SW 1271 (cell line): Measurements from ENCODE around the gene LRRC17.
"Not testable (repeated sequence)": the region's sequence is repeated elsewhere in the genome, so short reads cannot be mapped to it uniquely, and the experiment has no call there.

Source experiments
- DNase-seq, 2 experiments: peaks; one replicate each; lab custom pipeline; 2025; lab: John Stamatoyannopoulos, UW

LRRC17 gene

GRCh38 chr7:102897856-102898531 lies 14.8 kb upstream of the LRRC17 start:
- DNase-seq, result no peak

DNA sequence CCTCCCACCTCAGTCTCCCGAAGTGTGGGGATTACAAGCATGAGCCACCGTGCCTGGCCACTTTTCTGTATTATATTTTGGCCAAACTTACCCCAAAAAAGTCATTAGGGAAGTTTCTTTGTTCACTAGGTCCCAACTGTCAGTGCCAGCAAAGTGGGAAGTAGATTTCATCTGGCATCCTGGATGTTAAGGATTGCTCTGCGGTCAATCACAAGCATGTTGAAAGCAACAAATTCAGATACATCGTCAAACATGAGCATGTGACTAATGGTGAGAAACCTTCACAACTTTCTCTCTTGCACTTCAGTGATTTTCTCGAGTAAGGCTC lies 14.3 kb upstream of the LRRC17 start:
- DNase-seq, result no peak

GRCh38 chr7:102902052-102902451 lies 10.7 kb upstream of the LRRC17 start:
- DNase-seq, result not testable (repeated sequence)

DNA sequence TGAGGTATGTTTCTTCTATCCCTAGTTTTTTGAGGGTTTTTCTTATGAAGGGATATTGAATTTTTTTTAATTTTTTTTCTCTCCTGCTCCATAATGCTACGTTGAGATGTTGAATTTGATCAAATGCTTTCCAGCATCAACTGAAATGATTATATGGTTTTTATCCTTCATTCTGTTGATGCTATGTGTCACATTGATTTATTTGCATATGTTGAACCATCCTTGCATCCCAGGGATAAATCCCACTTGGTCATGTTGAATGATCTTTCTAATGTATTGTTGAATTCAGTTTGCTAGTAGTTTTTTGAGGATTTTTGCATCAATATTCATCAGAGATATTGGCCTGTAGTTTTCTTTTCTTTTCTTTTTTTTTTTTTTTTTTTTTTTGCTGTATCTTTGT lies 9.2 kb upstream of the LRRC17 start:
- DNase-seq, result not testable (repeated sequence)

DNA sequence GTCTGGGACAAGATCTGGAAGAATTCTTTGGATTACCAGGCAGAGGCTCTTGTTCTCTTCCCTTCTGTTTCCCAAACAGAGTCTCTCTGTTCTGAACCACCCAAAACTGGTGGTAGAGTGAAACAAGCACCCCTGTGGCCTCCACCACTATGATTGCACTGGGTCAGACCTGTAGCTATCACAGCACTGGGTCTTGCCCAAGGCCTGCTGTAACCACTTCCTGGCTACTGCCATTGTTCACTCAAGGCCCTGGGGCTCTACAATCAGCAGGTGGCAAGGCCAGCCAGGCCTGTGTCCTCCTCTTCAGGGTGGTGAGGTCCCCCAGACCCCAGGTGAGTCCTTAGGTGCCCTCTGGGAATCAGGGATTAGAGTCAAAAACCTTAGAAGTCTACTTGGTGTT lies 4.1 kb upstream of the LRRC17 start:
- DNase-seq, result no peak

DNA sequence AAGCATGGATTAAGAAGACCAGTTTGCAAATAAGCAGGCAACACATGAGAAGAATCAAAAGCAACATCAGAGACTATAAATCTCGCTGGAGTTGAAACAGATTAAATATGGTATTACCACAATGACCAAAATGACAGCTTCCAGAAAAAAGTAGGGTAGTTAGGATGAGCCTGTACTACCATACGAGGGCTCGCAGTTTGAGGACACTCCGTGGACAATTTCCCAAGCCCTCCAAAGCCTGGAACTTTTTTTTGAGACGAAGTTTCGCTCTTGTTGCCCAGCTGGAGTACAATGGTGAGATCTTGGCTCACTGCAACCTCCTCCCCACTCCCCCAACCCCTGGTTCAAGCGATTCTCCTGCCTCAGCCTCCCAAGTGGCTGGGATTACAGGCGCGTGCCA lies 1.0 kb downstream of the LRRC17 start:
- DNase-seq, result no peak

DNA sequence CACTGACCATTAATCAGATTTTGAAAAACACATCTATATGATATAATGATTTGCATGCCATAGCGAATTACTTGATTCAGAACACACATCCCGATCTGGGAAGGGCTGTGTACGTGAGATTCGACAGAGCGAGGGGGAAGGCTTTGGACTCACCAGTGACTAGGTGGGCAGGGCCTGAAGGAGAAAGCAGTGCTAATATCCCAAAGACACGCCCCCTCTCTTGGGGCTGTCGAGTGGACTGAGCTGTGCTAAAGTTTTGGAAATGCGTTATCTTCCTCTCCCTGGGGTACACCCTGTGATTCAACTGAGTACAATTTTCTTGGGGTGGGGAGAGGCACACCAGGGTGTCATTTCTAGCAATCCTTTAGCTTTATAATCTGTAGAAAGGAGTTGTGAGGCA lies 1.8 kb downstream of the LRRC17 start:
- no peak for DNase-seq

- DNase-seq, result no peak
These were observed 3.6 kb downstream of the LRRC17 start for GRCh38 chr7:102916426-102916825.

- no peak for DNase-seq
These were observed 4.1 kb downstream of the LRRC17 start for GRCh38 chr7:102916881-102917280.

- no peak for DNase-seq
These were observed 4.9 kb downstream of the LRRC17 start for GRCh38 chr7:102917436-102918353.

GRCh38 chr7:102918845-102919244 lies 6.0 kb downstream of the LRRC17 start:
- no peak for DNase-seq

- no peak for DNase-seq
These were observed 13.4 kb downstream of the LRRC17 start for GRCh38 chr7:102925976-102926782.

DNA sequence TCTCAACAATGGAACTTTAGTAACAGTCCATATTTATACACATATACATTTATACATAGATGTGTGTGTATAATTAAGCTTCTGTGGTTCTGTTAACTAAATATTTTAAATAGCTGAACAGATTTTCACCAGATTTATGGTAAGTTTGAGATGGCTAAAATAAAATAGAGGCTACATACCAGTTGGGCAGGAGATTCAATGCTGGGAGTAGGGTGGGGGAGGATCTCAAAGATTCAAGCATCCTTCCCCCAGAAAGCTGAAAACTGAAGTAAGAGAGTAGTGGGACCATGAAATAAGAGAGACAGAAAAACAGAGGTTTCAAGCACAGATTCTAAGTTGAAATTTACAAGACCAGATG lies 14.0 kb downstream of the LRRC17 start:
- DNase-seq, result no peak

DNA sequence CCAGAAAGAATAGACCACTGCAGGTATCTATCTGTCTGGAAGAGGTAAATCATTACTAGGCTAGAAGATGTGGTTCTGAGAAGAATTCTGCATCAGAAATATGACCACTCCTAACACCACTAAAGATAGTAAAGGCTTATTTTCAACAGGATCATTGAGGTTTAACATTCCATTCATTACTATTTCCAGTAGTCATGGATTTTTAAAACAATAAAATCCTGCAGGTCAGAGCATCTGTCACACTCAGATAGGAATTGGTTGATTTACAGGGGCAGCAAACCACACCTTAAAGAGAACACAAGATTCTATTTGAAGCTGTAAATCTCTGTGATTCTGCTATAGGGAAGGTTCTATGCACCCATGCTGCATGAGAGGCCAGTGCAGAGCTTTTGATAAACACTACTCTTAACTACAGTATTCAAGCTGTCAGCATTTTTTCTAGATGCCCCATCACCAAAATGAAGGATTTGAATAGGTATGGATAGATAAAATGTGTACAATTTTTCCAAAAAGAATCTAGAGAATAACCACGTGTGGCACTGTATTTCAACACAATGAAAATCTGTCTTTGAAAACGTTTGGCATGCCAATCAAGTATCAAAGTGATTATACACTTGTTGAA lies 14.6 kb downstream of the LRRC17 start:
- DNase-seq, result no peak

- DNase-seq, result no peak
These were observed 19.0 kb downstream of the LRRC17 start for GRCh38 chr7:102931757-102932156.

- no peak for DNase-seq
These were observed 21.0 kb downstream of the LRRC17 start for GRCh38 chr7:102933763-102934162.

DNA sequence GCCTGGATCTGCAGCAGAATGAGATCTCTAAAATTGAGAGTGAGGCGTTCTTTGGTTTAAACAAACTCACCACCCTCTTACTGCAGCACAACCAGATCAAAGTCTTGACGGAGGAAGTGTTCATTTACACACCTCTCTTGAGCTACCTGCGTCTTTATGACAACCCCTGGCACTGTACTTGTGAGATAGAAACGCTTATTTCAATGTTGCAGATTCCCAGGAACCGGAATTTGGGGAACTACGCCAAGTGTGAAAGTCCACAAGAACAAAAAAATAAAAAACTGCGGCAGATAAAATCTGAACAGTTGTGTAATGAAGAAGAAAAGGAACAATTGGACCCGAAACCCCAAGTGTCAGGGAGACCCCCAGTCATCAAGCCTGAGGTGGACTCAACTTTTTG lies 21.4 kb downstream of the LRRC17 start:
- no peak for DNase-seq

- no peak for DNase-seq
These were observed 21.9 kb downstream of the LRRC17 start for GRCh38 chr7:102934701-102935100.

DNA sequence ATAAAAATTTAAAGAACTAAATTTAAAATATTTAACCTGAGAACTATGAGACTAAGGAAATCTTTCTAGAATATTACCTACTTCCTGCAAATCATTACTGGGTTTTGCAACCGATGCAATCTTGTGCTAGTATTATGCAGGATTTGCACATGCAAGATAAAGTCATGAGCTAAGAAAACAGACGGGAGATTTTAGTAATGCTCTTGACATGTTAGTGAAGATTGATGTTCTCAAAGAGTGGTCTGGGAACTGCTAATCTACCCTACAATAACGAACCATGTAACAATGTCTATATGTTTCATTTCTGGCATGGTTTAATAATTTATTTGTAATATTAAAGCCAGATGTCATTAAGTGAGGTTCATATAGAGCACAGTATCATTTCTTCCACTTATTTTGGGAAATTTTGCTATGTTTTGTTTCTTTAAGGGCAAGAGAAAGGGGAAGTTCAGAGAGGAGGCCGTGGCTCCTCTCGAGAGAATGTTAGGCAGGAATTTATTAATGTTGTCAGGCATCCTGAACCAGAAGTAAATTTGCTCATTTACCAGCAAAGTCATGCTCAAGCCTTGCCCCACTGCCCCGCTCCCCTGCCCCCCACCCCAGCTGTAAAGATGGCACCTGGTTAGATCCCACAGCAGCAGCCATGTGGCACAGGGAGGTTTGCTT lies 22.8 kb downstream of the LRRC17 start:
- DNase-seq, result no peak

DNA sequence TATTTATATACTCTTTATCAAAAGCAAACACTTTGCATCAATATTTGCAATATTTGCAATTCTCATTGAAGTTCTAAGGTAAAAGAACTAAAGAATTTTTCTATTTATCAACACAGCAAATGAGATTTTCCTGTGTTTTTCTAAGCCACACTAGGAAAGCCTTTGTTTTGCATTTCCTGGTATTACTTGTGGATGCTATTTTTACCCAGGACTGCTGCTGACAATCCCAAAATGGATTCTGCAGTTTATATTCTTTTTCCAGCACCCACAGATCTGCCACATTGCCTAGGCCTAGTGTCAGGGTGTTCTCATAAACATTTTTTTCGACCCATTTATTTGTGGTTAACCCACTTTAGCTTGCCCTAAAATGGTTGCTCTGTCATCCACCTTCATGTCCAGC lies 25.9 kb downstream of the LRRC17 start:
- no peak for DNase-seq

GRCh38 chr7:102942181-102942866 lies 29.5 kb downstream of the LRRC17 start:
- DNase-seq, result no peak
